Neural progenitor cell (in vitro differentiated cells): ENCODE data around the gene KCNJ16. TPM values are rescaled to one million over a fixed set of nuclear protein-coding genes. Genes with fewer than 3 reads are reported as not detected.

Source experiments
- DNase-seq: peaks from one replicate; pipeline ENCODE4 v3.0.0-alpha.2; 2016; ENCODE audit warnings: low spot score
- H2AFZ ChIP-seq: fragments of 200-600 bp; sonication (generic); replicated peaks from 2 replicates; pipeline ENCODE4 v1.6.1; 2016; ENCODE audit warnings: antibody characterized with exemption
- H3F3A ChIP-seq: fragments of 200-600 bp; sonication (generic); 2 replicates; pipeline ENCODE4 v1.6.1; 2016; ENCODE audit warnings: antibody characterized with exemption, low read depth
- H3K27ac ChIP-seq: fragments of 200-600 bp; sonication (generic); 2 replicates; pipeline ENCODE4 v1.5.1; 2016; ENCODE audit warnings: mild to moderate bottlenecking
- H3K27me3 ChIP-seq: fragments of 200-600 bp; sonication (generic); 2 replicates; pipeline ENCODE4 v1.6.1; 2016; ENCODE audit warnings: mild to moderate bottlenecking, moderate library complexity
- H3K36me3 ChIP-seq: fragments of 200-600 bp; sonication (generic); 2 replicates; pipeline ENCODE4 v1.5.1; 2016
- H3K4me1 ChIP-seq: fragments of 200-600 bp; sonication (generic); 2 replicates; pipeline ENCODE4 v1.6.1; 2016; ENCODE audit warnings: mixed run types
- H3K4me2 ChIP-seq: fragments of 200-600 bp; sonication (generic); 2 replicates; pipeline ENCODE4 v1.6.1; 2016
- H3K4me3 ChIP-seq: fragments of 200-600 bp; sonication (generic); 2 replicates; pipeline ENCODE4 v1.5.1; 2016
- H3K79me2 ChIP-seq: fragments of 200-600 bp; sonication (generic); 2 replicates; pipeline ENCODE4 v1.6.1; 2016; ENCODE audit warnings: low read depth
- H3K9ac ChIP-seq: fragments of 200-600 bp; sonication (generic); 2 replicates; pipeline ENCODE4 v1.6.1; 2016
- H3K9me3 ChIP-seq: fragments of 200-600 bp; sonication (generic); 2 replicates; pipeline ENCODE4 v1.5.1; 2016; ENCODE audit warnings: low read depth
- H4K20me1 ChIP-seq: fragments of 200-600 bp; sonication (generic); 2 replicates; pipeline ENCODE4 v1.6.1; 2016; ENCODE audit warnings: low read depth
- H3K27ac Mint-ChIP-seq: 3 replicates; pipeline ENCODE4 v1.8.0; 2021; ENCODE audit warnings: mixed read lengths
- H3K27me3 Mint-ChIP-seq: 2 replicates; pipeline ENCODE4 v1.8.0; 2022; ENCODE audit warnings: low read depth, mild to moderate bottlenecking, inconsistent platforms, moderate library complexity, mixed read lengths; ENCODE audit not compliant: insufficient read depth
- H3K36me3 Mint-ChIP-seq: 3 replicates; pipeline ENCODE4 v1.8.0; 2021; ENCODE audit warnings: mixed read lengths
- H3K4me1 Mint-ChIP-seq: 3 replicates; pipeline ENCODE4 v1.8.0; 2021; ENCODE audit warnings: mixed read lengths
- H3K4me3 Mint-ChIP-seq: 3 replicates; pipeline ENCODE4 v1.8.0; 2021; ENCODE audit warnings: mild to moderate bottlenecking, moderate library complexity, mixed read lengths
- H3K9me3 Mint-ChIP-seq: 3 replicates; pipeline ENCODE4 v1.8.0; 2020; ENCODE audit warnings: mixed read lengths
- CTCF ChIP-seq: fragments of 200-600 bp; sonication (generic); IDR thresholded peaks from 2 replicates; pipeline ENCODE4 v1.5.1; 2017; ENCODE audit warnings: antibody characterized with exemption, mild to moderate bottlenecking
- EZH2 ChIP-seq: fragments of 200-600 bp; sonication (generic); IDR thresholded peaks from 2 replicates; pipeline ENCODE4 v1.6.1; 2017; ENCODE audit warnings: antibody characterized with exemption, mild to moderate bottlenecking, moderate library complexity
- EZH2phosphoT487 ChIP-seq: fragments of 200-600 bp; sonication (generic); IDR thresholded peaks from 2 replicates; pipeline ENCODE4 v1.6.1; 2017; ENCODE audit warnings: antibody characterized with exemption
- total RNA-seq: library from RNA; depleted of rRNA; stranded (reverse); fragments of >200 nt; gene quantifications from 2 replicates; pipeline ENCODE4 v1.2.3, GENCODE V29; 2015; ENCODE audit warnings: low replicate concordance

Gene KCNJ16
- total RNA-seq, 1 donor from 2014 or later, result not detected

DNA sequence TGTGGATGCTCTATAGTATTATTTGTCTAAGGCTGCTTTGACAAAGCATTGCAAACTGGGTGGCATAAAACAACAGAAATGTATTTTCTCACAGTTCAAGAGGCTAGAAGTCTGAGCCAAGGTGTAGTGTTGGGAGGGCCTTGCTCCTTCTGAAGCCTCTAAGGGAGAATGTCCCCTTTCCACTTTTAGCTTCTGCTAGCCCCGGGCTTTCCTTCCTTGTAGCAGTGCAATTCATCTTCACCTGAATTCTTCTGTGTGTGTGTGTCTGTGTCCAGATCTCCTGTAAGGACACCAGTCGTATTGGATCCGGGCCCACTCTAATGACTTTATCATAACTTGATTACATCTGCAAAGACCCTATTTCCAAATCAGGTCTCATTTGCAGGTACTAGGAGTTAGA lies 18.1 kb downstream of the KCNJ16 start:
- H3K4me1 Mint-ChIP-seq, result peaks cover 13% of the 10 kb centered on the region
- H3K27ac ChIP-seq, result no peak overlapping the region
- no peak overlapping the region for H3K4me3 ChIP-seq
- H3K9ac ChIP-seq, result no peak overlapping the region
- H3F3A ChIP-seq, result no peaks in the 10 kb centered on the region
- no peaks in the 10 kb centered on the region for H3K4me1 ChIP-seq
- no peaks in the 10 kb centered on the region for H3K9me3 Mint-ChIP-seq
- no peaks in the 10 kb centered on the region for H3K79me2 ChIP-seq
- H3K4me3 Mint-ChIP-seq, result no peak overlapping the region
- H3K27me3 Mint-ChIP-seq, result peaks cover 2% of the 10 kb centered on the region
- no peaks in the 10 kb centered on the region for H3K9me3 ChIP-seq
- no peak overlapping the region for H3K27ac Mint-ChIP-seq
- TF ChIP-seq CTCF, result no peak
- TF ChIP-seq EZH2phosphoT487, result no peak
- no peak for TF ChIP-seq EZH2
- no peaks in the 10 kb centered on the region for H4K20me1 ChIP-seq
- H3K4me2 ChIP-seq, result no peak overlapping the region
- H3K36me3 ChIP-seq, result no peaks in the 10 kb centered on the region
- H2AFZ ChIP-seq, result no peak overlapping the region
- no peak for DNase-seq
- H3K36me3 Mint-ChIP-seq, result no peaks in the 10 kb centered on the region
- no peaks in the 10 kb centered on the region for H3K27me3 ChIP-seq

DNA sequence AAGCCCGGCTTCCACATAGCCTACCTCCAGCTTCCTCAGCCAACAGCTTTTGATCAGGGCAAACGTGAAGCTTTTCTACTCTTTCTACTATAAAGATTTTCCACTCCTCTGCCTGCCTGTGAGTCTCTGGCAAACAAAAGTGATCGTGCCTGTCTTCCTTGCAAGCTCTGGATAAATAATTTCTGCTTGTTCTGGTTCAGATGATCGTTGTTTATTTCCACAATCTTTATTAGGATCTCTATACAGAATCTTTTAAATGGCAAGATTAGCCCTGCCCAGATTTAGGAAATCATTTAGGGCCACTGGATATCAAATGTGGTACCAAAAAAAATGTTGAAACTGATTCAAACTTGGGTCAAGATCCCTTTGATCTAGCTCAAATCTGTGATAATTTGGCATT lies 20.4 kb downstream of the KCNJ16 start:
- H2AFZ ChIP-seq, result no peak overlapping the region

GRCh38 chr17:70096861-70097260 lies 21.8 kb downstream of the KCNJ16 start:
- no peak overlapping the region for H2AFZ ChIP-seq
- no peak for TF ChIP-seq EZH2
- no peak for TF ChIP-seq EZH2phosphoT487
- TF ChIP-seq CTCF, result no peak
- no peak overlapping the region for H3K9ac ChIP-seq
- H4K20me1 ChIP-seq, result no peaks in the 10 kb centered on the region
- no peaks in the 10 kb centered on the region for H3K9me3 Mint-ChIP-seq
- H3K4me2 ChIP-seq, result no peak overlapping the region
- no peak overlapping the region for H3K27ac ChIP-seq
- no peaks in the 10 kb centered on the region for H3K4me1 Mint-ChIP-seq
- no peaks in the 10 kb centered on the region for H3K9me3 ChIP-seq
- no peak overlapping the region for H3K27ac Mint-ChIP-seq
- peaks cover 2% of the 10 kb centered on the region for H3K27me3 Mint-ChIP-seq
- no peaks in the 10 kb centered on the region for H3K36me3 Mint-ChIP-seq
- H3K36me3 ChIP-seq, result no peaks in the 10 kb centered on the region
- no peak for DNase-seq
- H3K4me3 Mint-ChIP-seq, result no peak overlapping the region
- no peak overlapping the region for H3K4me3 ChIP-seq
- H3K4me1 ChIP-seq, result no peaks in the 10 kb centered on the region
- H3K79me2 ChIP-seq, result no peaks in the 10 kb centered on the region
- H3K27me3 ChIP-seq, result no peaks in the 10 kb centered on the region
- H3F3A ChIP-seq, result no peaks in the 10 kb centered on the region

More for the DNA sequence above, 20.4 kb downstream of the KCNJ16 start:
- H3K27me3 Mint-ChIP-seq, result peaks cover 2% of the 10 kb centered on the region
- no peak overlapping the region for H3K4me3 ChIP-seq
- H3F3A ChIP-seq, result no peaks in the 10 kb centered on the region
- H3K27ac ChIP-seq, result no peak overlapping the region
- DNase-seq, result no peak
- H4K20me1 ChIP-seq, result no peaks in the 10 kb centered on the region
- no peaks in the 10 kb centered on the region for H3K4me1 ChIP-seq
- no peaks in the 10 kb centered on the region for H3K9me3 Mint-ChIP-seq
- H3K36me3 ChIP-seq, result no peaks in the 10 kb centered on the region
- no peak overlapping the region for H3K9ac ChIP-seq
- H3K4me3 Mint-ChIP-seq, result no peak overlapping the region
- no peaks in the 10 kb centered on the region for H3K79me2 ChIP-seq
- H3K4me2 ChIP-seq, result no peak overlapping the region
- no peak for TF ChIP-seq CTCF
- TF ChIP-seq EZH2, result no peak
- TF ChIP-seq EZH2phosphoT487, result no peak
- H3K4me1 Mint-ChIP-seq, result peaks cover 5% of the 10 kb centered on the region
- H3K27ac Mint-ChIP-seq, result no peak overlapping the region
- no peaks in the 10 kb centered on the region for H3K36me3 Mint-ChIP-seq
- H3K9me3 ChIP-seq, result no peaks in the 10 kb centered on the region
- no peaks in the 10 kb centered on the region for H3K27me3 ChIP-seq

DNA sequence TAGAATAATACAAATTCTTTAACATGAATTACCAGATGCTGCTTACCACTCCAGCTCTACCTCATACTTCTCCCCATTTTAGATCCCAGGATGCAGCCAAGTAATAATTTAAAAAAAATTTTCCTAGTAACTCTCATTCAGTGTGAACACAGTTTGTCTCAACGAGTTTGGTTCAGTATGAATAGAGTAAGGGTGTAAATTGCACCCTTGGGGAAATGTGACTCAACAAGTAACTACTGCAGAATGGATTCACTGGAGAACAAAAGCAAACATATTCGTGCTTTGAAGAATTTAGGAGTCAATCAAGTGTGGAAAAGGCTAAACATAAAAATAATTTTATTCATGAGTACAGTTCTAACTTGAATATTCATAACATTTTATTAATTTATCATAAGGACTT lies 23.0 kb downstream of the KCNJ16 start:
- H2AFZ ChIP-seq, result no peak overlapping the region
- no peaks in the 10 kb centered on the region for H3K9me3 Mint-ChIP-seq
- no peaks in the 10 kb centered on the region for H3K79me2 ChIP-seq
- H3K4me1 ChIP-seq, result no peaks in the 10 kb centered on the region
- no peaks in the 10 kb centered on the region for H3K27me3 ChIP-seq
- H4K20me1 ChIP-seq, result no peaks in the 10 kb centered on the region
- H3K4me3 Mint-ChIP-seq, result no peak overlapping the region
- no peak overlapping the region for H3K27ac ChIP-seq
- no peak for DNase-seq
- H3K9ac ChIP-seq, result no peak overlapping the region
- H3K4me1 Mint-ChIP-seq, result no peaks in the 10 kb centered on the region
- no peak overlapping the region for H3K4me3 ChIP-seq
- H3F3A ChIP-seq, result no peaks in the 10 kb centered on the region
- H3K36me3 Mint-ChIP-seq, result no peaks in the 10 kb centered on the region
- H3K36me3 ChIP-seq, result no peaks in the 10 kb centered on the region
- no peak for TF ChIP-seq EZH2phosphoT487
- TF ChIP-seq CTCF, result no peak
- TF ChIP-seq EZH2, result no peak
- H3K9me3 ChIP-seq, result no peaks in the 10 kb centered on the region
- no peak overlapping the region for H3K27ac Mint-ChIP-seq
- peaks cover 5% of the 10 kb centered on the region for H3K27me3 Mint-ChIP-seq
- H3K4me2 ChIP-seq, result no peak overlapping the region
